HPDE6-E6E7 (cell line): ENCODE measurements around the gene EREG.
A peak's percentile ranks its signal among the peaks of the same experiment; 100 is the strongest.

Experiments
- DNase-seq: peaks from one replicate; pipeline ENCODE4 v3.0.0; 2011; ENCODE audit warnings: missing footprints; ENCODE audit errors: extremely low spot score

Gene EREG

GRCh38 chr4:74428276-74428675 lies 63.3 kb downstream of the EREG start:
- DNase-seq: peak; percentile 36

GRCh38 chr4:74431113-74431826 lies 66.3 kb downstream of the EREG start:
- DNase-seq: no peak

GRCh38 chr4:74433043-74433442 lies 68.1 kb downstream of the EREG start:
- DNase-seq: no peak

GRCh38 chr4:74433541-74434172 lies 68.7 kb downstream of the EREG start:
- DNase-seq: no peak

- no peak for DNase-seq
These were observed 70.4 kb downstream of the EREG start for GRCh38 chr4:74435296-74435695.

- DNase-seq: no peak
These were observed 72.9 kb downstream of the EREG start for GRCh38 chr4:74437866-74438265.
